OCI-LY3 (cell line): ENCODE measurements around the gene PTPRR.

Source experiments
- H2AFZ ChIP-seq: fragments of 200-600, 300-600 bp; shearing (Covaris generic); 2 replicates; pipeline ENCODE4 v1.6.0; 2014; ENCODE audit warnings: antibody characterized with exemption, low read depth, low read length
- H3K27ac ChIP-seq: fragments of 200-600, 300-600 bp; sonication (generic); 2 replicates; pipeline ENCODE4 v1.5.1; 2014; ENCODE audit warnings: mild to moderate bottlenecking, low read length, moderate library complexity, mixed read lengths
- H3K27me3 ChIP-seq: fragments of 200-600, 300-600 bp; sonication (generic); 2 replicates; pipeline ENCODE4 v1.6.1; 2014; ENCODE audit warnings: low read depth, low read length, mixed read lengths
- H3K36me3 ChIP-seq: fragments of 200-600, 300-600 bp; sonication (generic); replicated peaks from 2 replicates; pipeline ENCODE3; 2014; ENCODE audit warnings: low read depth, low read length, mixed read lengths
- H3K4me1 ChIP-seq: fragments of 300-600, 200-600 bp; sonication (generic); 2 replicates; pipeline ENCODE4 v1.6.1; 2014; ENCODE audit warnings: low read length, mixed read lengths
- H3K4me2 ChIP-seq: fragments of 200-600, 300-600 bp; sonication (generic); 2 replicates; pipeline ENCODE4 v1.6.1; 2014; ENCODE audit warnings: low read length, mixed read lengths
- H3K4me3 ChIP-seq: fragments of 300-600, 200-600 bp; sonication (generic); 2 replicates; pipeline ENCODE4 v1.5.1; 2014; ENCODE audit warnings: antibody characterized with exemption, mild to moderate bottlenecking, low read length, moderate library complexity
- H3K79me2 ChIP-seq: fragments of 300-600, 200-600 bp; shearing (Covaris generic); 2 replicates; pipeline ENCODE4 v1.6.1; 2014; ENCODE audit warnings: mild to moderate bottlenecking, low read length, mixed read lengths
- H3K9ac ChIP-seq: fragments of 300-600, 200-600 bp; shearing (Covaris generic); 2 replicates; pipeline ENCODE4 v1.6.0; 2014; ENCODE audit warnings: mild to moderate bottlenecking, low read length, moderate library complexity
- H3K9me3 ChIP-seq: fragments of 200-600, 300-600 bp; shearing (Covaris generic); 2 replicates; pipeline ENCODE4 v1.6.1; 2014; ENCODE audit warnings: low read length, mixed read lengths; ENCODE audit not compliant: insufficient read depth
- H4K20me1 ChIP-seq: fragments of 200-600, 300-600 bp; sonication (generic); 2 replicates; pipeline ENCODE4 v1.6.1; 2016; ENCODE audit warnings: low read length, mixed read lengths; ENCODE audit not compliant: insufficient read depth
- EZH2phosphoT487 ChIP-seq: fragments of 200-600 bp; shearing (Covaris generic); IDR thresholded peaks from 2 replicates; pipeline ENCODE4 v1.6.1; 2018; ENCODE audit warnings: antibody characterized with exemption, mixed run types, low read depth
- TF ChIP-seq, protein P1 (sequence below): fragments of 200-600, 300-600 bp; sonication (generic); IDR thresholded peaks from 2 replicates; pipeline ENCODE4 v1.5.1; 2014; ENCODE audit warnings: antibody characterized with exemption, low read length, low read depth

The PTPRR gene, protein sequence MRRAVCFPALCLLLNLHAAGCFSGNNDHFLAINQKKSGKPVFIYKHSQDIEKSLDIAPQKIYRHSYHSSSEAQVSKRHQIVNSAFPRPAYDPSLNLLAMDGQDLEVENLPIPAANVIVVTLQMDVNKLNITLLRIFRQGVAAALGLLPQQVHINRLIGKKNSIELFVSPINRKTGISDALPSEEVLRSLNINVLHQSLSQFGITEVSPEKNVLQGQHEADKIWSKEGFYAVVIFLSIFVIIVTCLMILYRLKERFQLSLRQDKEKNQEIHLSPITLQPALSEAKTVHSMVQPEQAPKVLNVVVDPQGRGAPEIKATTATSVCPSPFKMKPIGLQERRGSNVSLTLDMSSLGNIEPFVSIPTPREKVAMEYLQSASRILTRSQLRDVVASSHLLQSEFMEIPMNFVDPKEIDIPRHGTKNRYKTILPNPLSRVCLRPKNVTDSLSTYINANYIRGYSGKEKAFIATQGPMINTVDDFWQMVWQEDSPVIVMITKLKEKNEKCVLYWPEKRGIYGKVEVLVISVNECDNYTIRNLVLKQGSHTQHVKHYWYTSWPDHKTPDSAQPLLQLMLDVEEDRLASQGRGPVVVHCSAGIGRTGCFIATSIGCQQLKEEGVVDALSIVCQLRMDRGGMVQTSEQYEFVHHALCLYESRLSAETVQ

DNA sequence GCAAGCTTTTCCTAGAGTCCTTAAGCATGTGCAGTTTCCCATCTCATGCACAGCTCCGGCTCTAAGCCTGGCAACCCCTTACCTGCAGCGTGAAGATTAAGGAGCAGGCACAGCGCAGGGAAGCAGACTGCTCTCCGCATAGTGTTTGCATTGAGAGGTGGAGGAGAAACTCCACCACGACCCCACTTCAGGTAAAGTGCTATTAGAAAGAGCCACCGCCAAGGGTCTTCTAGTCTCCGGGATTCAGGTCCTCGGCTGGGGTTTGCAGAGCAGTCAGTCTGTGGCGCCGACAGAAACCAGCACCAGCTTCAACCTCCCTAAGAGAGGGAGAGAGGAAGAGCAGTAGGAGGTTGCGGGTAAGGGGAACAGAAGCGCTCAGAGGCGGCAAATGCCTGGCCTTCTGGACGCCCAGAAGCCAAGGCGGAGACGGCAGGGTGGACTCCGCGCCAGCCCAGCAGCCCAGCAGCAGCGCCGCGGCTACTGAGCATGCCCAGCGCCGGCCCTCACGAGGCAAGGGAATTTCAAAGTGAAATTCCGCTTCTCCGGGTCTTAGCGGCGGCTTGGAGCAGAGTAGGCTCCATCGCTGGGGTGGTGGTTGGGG lies at the start of gene PTPRR:
PTPRR (minus strand) TSS at position 488 of the 601 bp plus-strand sequence; CDS start at position 140, 348 bp downstream.
- H2AFZ ChIP-seq, result no peak within 1 kb of the TSS
- peaks cover 7% of the 10 kb centered on the region; the same call in 1 of the 2 replicates for H3K27me3 ChIP-seq
- no peaks in the 10 kb centered on the region for H3K36me3 ChIP-seq
- H3K4me1 ChIP-seq, result no peaks in the 10 kb centered on the region
- TF ChIP-seq, protein P1, sequence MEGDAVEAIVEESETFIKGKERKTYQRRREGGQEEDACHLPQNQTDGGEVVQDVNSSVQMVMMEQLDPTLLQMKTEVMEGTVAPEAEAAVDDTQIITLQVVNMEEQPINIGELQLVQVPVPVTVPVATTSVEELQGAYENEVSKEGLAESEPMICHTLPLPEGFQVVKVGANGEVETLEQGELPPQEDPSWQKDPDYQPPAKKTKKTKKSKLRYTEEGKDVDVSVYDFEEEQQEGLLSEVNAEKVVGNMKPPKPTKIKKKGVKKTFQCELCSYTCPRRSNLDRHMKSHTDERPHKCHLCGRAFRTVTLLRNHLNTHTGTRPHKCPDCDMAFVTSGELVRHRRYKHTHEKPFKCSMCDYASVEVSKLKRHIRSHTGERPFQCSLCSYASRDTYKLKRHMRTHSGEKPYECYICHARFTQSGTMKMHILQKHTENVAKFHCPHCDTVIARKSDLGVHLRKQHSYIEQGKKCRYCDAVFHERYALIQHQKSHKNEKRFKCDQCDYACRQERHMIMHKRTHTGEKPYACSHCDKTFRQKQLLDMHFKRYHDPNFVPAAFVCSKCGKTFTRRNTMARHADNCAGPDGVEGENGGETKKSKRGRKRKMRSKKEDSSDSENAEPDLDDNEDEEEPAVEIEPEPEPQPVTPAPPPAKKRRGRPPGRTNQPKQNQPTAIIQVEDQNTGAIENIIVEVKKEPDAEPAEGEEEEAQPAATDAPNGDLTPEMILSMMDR, result no peak
- TF ChIP-seq EZH2phosphoT487, result no peak
- H3K4me2 ChIP-seq, result no peak within 1 kb of the TSS
- H3K4me3 ChIP-seq, result no peak within 1 kb of the TSS
- no peak within 1 kb of the TSS for H3K27ac ChIP-seq
- H3K9me3 ChIP-seq, result no peaks in the 10 kb centered on the region
- no peak within 1 kb of the TSS for H3K9ac ChIP-seq
- no peaks in the 10 kb centered on the region for H3K79me2 ChIP-seq
- H4K20me1 ChIP-seq, result no peaks in the 10 kb centered on the region

DNA sequence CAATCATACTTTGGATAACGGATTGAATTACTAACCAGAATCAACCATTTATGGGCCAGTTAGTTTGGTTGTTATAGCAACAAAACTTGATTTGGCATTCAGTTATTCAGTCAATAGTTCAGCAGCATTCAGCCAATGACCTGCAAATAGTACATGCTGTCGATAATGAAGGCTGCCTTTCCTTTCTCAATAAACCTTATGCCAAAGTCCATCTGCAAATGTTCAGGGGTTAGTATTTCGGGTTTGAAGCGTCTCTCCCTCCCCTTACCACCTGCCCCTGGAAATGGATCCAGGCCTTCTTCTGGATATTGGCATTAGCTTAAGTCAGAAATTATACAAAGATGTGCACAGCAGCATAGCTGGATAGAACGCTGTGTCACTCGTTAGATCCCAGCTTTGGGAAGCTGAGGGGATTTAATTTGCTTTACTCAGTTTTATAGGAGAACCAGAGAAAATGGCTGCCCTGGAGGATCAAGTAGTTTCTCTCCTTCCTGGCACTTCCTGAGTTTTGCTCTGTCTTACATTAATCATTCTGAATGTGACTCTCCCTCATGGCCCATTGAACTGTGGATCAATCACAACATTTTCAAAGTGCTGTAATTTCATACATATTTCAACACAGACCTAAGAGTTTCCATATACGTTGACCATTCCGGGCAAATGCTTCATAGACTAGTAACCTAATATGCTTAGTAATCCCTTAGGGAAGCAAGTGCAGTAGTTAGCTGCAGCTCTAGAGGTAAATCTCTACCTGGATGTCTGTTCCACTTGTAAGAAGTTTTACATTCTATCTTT lies 46.7 kb upstream of the PTPRR start:
- no peaks in the 10 kb centered on the region for H4K20me1 ChIP-seq
- H2AFZ ChIP-seq, result no peak overlapping the region
- H3K79me2 ChIP-seq, result no peaks in the 10 kb centered on the region
- TF ChIP-seq, protein P1, result no peak
- H3K27ac ChIP-seq, result no peak overlapping the region
- H3K4me2 ChIP-seq, result no peak overlapping the region
- no peak overlapping the region for H3K4me3 ChIP-seq
- no peak overlapping the region for H3K9ac ChIP-seq
- peaks cover 9% of the 10 kb centered on the region for H3K4me1 ChIP-seq
- no peaks in the 10 kb centered on the region for H3K27me3 ChIP-seq
- H3K9me3 ChIP-seq, result no peaks in the 10 kb centered on the region
- no peaks in the 10 kb centered on the region for H3K36me3 ChIP-seq

DNA sequence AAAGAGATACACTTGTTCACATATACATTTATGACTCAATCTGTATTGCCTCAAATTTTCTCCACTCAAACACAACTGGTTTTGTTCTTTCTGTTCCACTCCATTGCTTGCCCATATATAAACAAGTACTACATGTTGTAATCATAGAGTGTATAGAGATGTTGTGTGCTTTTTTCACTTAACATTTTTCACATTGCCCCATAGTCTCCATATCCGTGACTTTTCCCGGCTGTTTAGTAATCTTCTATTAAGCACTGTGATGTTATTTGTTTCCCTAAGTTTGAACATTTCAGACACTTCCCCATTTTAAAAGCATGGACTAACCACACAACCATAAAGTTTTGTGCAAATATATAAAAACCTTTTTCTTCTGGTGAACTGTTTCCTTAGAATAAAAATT lies 45.5 kb upstream of the PTPRR start:
- TF ChIP-seq, protein P1, result no peak
- no peak for TF ChIP-seq EZH2phosphoT487
- no peak overlapping the region for H3K4me3 ChIP-seq
- no peak overlapping the region for H2AFZ ChIP-seq
- no peak overlapping the region for H3K27ac ChIP-seq
- H3K9ac ChIP-seq, result no peak overlapping the region
- no peaks in the 10 kb centered on the region for H3K36me3 ChIP-seq
- H3K4me2 ChIP-seq, result no peak overlapping the region
- H3K9me3 ChIP-seq, result no peaks in the 10 kb centered on the region
- no peaks in the 10 kb centered on the region for H3K79me2 ChIP-seq
- H3K27me3 ChIP-seq, result no peaks in the 10 kb centered on the region
- peaks cover 16% of the 10 kb centered on the region for H3K4me1 ChIP-seq
- H4K20me1 ChIP-seq, result no peaks in the 10 kb centered on the region
